Spinal cord (tissue), 10 donors: Measurements from ENCODE around the gene GPR146. TPM values are rescaled to one million over a fixed set of nuclear protein-coding genes. Genes with fewer than 3 reads are reported as not detected.
"Not testable (repeated sequence)": the region's sequence is repeated elsewhere in the genome, so short reads cannot be mapped to it uniquely, and the experiment has no call there.

Source experiments
- DNase-seq, 6 donors: peaks; one replicate each; pipeline versions ENCODE4 v3.0.0 to v3.0.0-alpha.2; 2013 to 2015; ENCODE audit warnings: low spot score in 6 of 6, low read depth in 4 of 6
- H3K27ac ChIP-seq: one replicate; pipeline ENCODE4 v1.5.1; 2013; ENCODE audit warnings: low read depth, low read length, control low read depth
- H3K27me3 ChIP-seq: one replicate; pipeline ENCODE4 v1.6.1; 2013; ENCODE audit warnings: low read length; ENCODE audit not compliant: control insufficient read depth, insufficient read depth
- H3K36me3 ChIP-seq: one replicate; pipeline ENCODE4 v1.6.1; 2013; ENCODE audit warnings: low read length; ENCODE audit not compliant: control insufficient read depth, insufficient read depth
- H3K4me1 ChIP-seq: one replicate; pipeline ENCODE4 v1.6.1; 2013; ENCODE audit warnings: low read length; ENCODE audit not compliant: control insufficient read depth, insufficient read depth
- H3K4me3 ChIP-seq: one replicate; pipeline ENCODE4 v1.5.1; 2013; ENCODE audit warnings: low read depth, low read length, control low read depth
- H3K9me3 ChIP-seq: one replicate; pipeline ENCODE4 v1.6.1; 2013; ENCODE audit warnings: low read length; ENCODE audit not compliant: control insufficient read depth, insufficient read depth
- WGBS: methylation state at CpG from one replicate; pipeline ENCODE4 v1.1.5; 2013; ENCODE audit warnings: missing lambda C conversion rate; ENCODE audit not compliant: insufficient coverage; 5-methylcytosine and 5-hydroxymethylcytosine counted together
- polyA plus RNA-seq, 2 donors: library from polyadenylated mRNA; unstranded; fragments of 120-200 nt; gene quantifications; one replicate each; pipeline ENCODE4 v1.2.1, GENCODE V29; 2013; ENCODE audit not compliant: insufficient read length in 2 of 2
- total RNA-seq, 2 donors: library from RNA; depleted of rRNA in 1 of 2; stranded (reverse); fragments of 120-200 nt in 1 of 2; fragments of >200 nt in 1 of 2; gene quantifications; one replicate each; pipeline versions ENCODE4 v1.2.3 to v1.2.4, GENCODE V29; 2013 to 2014
- donor health status: healthy.

Gene GPR146
- total and polyA plus RNA-seq, 4 donors: 3.2 to 6.4 (median 3.9) TPM

DNA sequence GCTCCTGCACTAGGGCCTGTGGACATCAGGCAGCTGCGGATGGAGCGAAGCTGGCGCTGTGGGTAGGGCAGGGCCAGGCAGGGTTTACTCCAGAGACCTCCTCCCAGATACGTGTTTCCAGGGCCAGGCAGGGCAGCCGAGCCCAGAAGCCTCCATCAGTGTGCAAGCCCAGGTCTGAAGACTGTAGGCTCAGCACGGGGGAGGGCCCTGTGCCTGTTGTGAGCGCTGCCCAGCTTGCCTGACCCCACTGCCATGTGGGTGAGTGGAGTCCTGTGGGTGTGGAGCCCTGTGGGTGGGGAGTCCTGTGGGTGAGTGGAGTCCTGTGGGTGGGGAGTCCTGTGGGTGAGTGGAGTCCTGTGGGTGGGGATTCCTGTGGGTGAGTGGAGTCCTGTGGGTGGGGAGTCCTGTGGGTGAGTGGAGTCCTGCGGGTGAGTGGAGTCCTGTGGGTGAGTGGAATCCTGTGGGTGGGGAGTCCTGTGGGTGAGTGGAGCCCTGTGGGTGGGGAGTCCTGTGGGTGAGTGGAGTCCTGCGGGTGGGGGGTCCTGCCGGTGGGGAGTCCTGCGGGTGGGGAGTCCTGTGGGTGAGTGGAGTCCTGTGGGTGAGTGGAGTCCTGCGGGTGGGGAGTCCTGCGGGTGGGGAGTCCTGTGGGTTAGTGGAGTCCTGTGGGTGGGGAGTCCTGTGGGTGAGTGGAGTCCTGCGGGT lies 43.1 kb upstream of the GPR146 start:
- not testable (repeated sequence) for H3K27me3 ChIP-seq, H3K27ac ChIP-seq, H3K9me3 ChIP-seq, DNase-seq, H3K4me3 ChIP-seq
- WGBS: 82% methylated on average over 11 of the region's 14 CpGs
- peaks cover 75% of the 10 kb centered on the region for H3K36me3 ChIP-seq
- H3K4me1 ChIP-seq: peaks cover 19% of the 10 kb centered on the region

DNA sequence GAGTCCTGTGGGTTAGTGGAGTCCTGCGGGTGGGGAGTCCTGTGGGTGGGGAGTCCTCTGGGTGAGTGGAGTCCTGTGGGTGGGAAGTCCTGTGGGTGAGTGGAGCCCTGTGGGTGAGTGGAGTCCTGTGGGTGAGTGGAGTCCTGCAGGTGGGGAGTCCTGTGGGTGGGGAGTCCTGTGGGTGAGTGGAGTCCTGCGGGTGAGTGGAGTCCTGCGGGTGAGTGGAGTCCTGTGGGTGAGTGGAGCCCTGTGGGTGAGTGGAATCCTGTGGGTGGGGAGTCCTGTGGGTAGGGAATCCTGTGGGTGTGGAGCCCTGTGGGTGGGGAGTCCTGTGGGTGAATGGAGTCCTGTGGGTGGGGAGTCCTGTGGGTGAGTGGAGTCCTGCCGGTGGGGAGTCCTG lies 42.3 kb upstream of the GPR146 start:
- H3K9me3 ChIP-seq, H3K27me3 ChIP-seq, H3K4me3 ChIP-seq, H3K27ac ChIP-seq, DNase-seq: not testable (repeated sequence)
- Histone ChIP-seq H3K4me1 (peaks cover 11% of the 10 kb centered on the region), H3K36me3 (peaks cover 75% of the 10 kb centered on the region)
- 60% methylated on average over 2 of the region's 4 CpGs for WGBS

DNA sequence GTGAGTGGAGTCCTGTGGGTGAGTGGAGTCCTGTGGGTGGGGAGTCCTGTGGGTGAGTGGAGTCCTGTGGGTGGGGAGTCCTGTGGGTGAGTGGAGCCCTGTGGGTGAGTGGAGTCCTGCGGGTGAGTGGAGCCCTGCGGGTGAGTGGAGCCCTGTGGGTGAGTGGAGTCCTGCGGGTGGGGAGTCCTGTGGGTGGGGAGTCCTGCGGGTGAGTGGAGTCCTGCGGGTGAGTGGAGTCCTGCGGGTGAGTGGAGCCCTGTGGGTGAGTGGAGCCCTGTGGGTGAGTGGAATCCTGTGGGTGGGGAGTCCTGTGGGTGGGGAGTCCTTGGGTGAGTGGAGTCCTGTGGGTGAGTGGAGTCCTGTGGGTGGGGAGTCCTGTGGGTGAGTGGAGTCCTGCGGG lies 41.9 kb upstream of the GPR146 start:
- H3K27ac ChIP-seq, H3K9me3 ChIP-seq, H3K4me3 ChIP-seq, H3K4me1 ChIP-seq, DNase-seq, H3K27me3 ChIP-seq: not testable (repeated sequence)
- peaks cover 75% of the 10 kb centered on the region for H3K36me3 ChIP-seq
- WGBS: 100% methylated on average over 1 of the region's 7 CpGs

DNA sequence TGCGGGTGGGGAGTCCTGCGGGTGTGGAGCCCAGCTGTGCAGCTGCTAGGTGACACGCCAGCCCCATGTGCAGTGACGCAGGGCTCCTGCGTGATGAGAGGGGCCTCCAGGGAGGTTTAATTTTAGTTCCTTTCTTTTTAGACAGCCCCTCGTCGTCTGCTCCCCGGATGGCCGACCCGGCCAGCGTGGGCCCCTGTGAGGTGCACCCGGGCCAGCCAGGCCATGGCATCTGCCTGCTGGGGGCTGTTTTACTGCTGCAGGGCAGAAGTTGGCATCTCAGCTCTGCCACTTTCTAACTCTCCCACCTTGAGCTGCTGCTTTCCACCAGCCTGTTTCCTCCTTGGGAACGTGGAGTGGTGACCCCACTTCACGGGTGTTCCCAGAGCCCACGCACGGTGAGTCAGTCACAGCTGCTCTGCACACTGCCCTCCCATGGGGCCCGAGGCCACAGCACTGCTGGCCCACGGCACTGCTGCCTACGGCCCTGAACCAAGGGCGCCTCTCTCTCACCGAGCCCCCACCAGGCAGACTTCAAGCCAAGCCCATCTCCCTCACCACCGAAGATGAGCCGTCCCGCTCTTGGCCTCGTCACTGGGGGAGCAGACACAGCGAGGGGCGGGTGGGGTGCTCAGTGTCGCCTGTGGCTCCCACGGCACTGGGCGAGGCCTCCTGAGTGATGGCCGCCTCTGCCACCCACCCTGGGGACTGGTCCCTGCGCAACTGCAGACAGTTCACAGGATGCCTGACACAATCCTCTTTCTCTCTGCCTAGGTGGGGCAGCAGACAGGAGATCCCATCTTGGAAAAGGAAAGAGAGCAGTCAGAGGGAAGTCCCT lies 40.1 kb upstream of the GPR146 start:
- Histone ChIP-seq H3K27me3 (no peaks in the 10 kb centered on the region), H3K36me3 (peaks cover 82% of the 10 kb centered on the region), H3K9me3 (no peaks in the 10 kb centered on the region), H3K4me3 (no peak overlapping the region), H3K4me1 (no peaks in the 10 kb centered on the region), H3K27ac (no peak overlapping the region)
- 83% methylated on average over 28 of the region's 32 CpGs for WGBS
- no peak for DNase-seq

DNA sequence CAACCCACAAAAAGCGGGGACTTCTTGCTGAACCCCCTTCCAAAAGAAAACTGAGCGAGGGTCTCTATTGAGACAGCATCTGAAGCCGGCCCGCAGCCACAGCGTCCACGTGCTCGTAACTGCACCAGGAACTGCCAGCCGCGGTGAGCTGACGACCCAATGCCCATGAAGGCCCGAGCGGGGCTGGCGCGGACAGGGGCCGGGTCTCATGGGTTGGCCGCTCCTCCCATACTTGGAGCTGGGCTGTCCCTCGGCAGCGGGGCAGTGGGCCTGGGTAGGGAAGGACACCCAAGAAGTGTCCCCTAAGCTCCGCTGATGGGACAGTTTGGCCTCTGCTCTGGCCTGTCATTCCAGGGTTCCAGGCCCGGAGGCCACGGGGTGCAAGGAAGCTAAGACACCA lies 39.0 kb upstream of the GPR146 start:
- H3K9me3 ChIP-seq: no peaks in the 10 kb centered on the region
- no peaks in the 10 kb centered on the region for H3K27me3 ChIP-seq
- H3K36me3 ChIP-seq: peaks cover 82% of the 10 kb centered on the region
- no peak for DNase-seq
- 89% methylated on average over 21 of the region's 21 CpGs for WGBS
- no peak overlapping the region for H3K4me3 ChIP-seq
- H3K27ac ChIP-seq: no peak overlapping the region
- no peaks in the 10 kb centered on the region for H3K4me1 ChIP-seq

DNA sequence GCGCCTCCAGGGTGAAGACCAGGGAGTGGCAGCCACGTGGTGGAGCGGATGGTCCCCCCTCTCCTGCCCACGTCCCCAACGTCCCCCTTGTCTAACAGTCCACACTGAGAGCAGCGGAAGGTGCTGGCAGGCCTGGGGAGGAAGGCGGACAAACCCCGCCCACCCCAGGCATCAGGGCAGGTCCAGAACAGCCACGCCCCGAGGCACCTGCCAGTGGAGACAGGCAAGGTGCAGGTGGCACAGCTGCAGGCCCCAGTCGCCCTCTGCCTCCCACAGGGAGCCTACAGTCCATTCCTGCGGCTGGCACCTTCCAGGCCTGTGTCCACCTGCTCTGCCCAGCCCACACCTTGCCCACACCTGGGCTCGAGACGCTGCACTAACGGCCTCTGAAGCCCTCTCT lies 36.4 kb upstream of the GPR146 start:
- peaks cover 89% of the 10 kb centered on the region for H3K36me3 ChIP-seq
- H3K27me3 ChIP-seq: no peaks in the 10 kb centered on the region
- no peak overlapping the region for H3K4me3 ChIP-seq
- H3K9me3 ChIP-seq: no peaks in the 10 kb centered on the region
- no peak for DNase-seq
- 91% methylated on average over 15 of the region's 15 CpGs for WGBS
- H3K27ac ChIP-seq: no peak overlapping the region
- H3K4me1 ChIP-seq: no peaks in the 10 kb centered on the region

DNA sequence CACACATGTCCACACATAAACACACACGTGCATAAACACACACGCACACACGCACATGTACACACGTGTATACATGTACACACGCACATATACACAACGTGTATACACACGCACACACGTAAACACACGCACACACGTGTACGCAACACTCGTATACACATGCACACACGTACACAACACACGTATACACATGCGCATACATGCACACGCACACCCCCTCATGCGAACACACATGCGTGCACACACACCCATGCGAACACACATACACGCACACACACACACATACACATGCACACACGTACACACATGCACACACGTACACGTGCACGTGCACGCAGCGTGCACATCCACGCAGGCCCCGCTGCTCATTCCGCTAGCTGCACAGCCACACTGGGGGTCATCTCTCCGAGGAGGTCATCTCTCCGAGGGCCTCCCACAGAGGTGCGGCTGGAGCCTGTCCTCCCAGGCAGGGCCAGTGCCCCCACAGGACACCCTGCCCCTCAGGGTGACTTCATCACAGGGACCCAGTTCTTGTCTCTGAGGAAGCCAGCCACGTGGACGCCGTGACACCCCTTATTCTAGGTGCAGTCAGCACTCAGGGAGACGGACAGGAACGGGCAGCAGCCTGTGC lies 35.5 kb upstream of the GPR146 start:
- no peaks in the 10 kb centered on the region for H3K4me1 ChIP-seq
- WGBS: 92% methylated on average over 36 of the region's 37 CpGs
- no peak overlapping the region for H3K4me3 ChIP-seq
- H3K36me3 ChIP-seq: peaks cover 89% of the 10 kb centered on the region
- H3K27ac ChIP-seq: no peak overlapping the region
- no peaks in the 10 kb centered on the region for H3K9me3 ChIP-seq
- DNase-seq: no peak
- H3K27me3 ChIP-seq: no peaks in the 10 kb centered on the region

DNA sequence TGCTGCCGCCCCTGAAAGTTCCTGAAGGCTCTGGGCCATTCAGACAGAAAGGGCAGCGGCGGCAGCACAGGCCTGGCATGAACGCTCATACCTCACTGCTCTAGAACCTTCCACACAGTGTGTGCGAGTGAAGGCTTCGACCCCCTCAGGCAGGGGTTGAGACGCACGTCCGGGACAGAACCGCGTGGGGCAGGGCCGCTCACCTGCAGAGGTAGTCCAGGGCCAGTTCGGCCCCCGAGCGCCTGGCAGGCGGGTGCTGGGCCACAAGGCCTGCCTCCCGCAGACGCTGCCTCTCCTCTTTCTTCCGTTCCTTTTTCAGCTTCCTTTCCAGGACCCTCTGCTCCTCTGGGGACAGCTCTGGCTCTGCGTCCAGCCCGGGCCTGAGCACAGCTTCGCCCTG lies 34.6 kb upstream of the GPR146 start:
- no peaks in the 10 kb centered on the region for H3K9me3 ChIP-seq
- no peak for DNase-seq
- H3K4me3 ChIP-seq: no peak overlapping the region
- H3K27me3 ChIP-seq: no peaks in the 10 kb centered on the region
- WGBS: 96% methylated on average over 22 of the region's 22 CpGs
- H3K36me3 ChIP-seq: peaks cover 85% of the 10 kb centered on the region
- H3K4me1 ChIP-seq: peaks cover 4% of the 10 kb centered on the region
- H3K27ac ChIP-seq: no peak overlapping the region

DNA sequence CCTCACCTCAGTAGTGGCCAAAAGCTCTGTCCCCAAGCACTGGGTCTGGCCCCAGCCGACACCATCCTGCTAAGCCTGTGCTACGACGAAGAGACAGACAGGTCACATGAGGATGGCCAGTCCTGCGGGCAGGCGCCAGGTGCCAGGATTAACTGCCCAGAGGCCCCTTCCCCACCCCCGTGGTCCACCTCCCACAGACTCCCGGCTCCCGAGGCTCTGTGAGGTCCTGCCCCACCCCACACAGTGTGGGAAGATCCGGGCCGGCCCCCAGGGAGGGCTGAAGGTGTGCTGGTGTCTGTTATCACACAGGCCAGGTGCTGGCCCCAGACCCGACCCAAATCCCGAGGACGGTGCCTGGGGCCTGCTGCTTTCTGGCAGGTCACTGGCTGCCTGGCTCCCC lies 34.1 kb upstream of the GPR146 start:
- no peaks in the 10 kb centered on the region for H3K27me3 ChIP-seq
- no peak overlapping the region for H3K4me3 ChIP-seq
- peaks cover 86% of the 10 kb centered on the region for H3K36me3 ChIP-seq
- H3K27ac ChIP-seq: no peak overlapping the region
- no peak for DNase-seq
- no peaks in the 10 kb centered on the region for H3K9me3 ChIP-seq
- WGBS: 79% methylated on average over 7 of the region's 13 CpGs
- H3K4me1 ChIP-seq: peaks cover 4% of the 10 kb centered on the region
